Epithelial cell of prostate (primary cell): Measurements from ENCODE around the gene GRIN3A.

ENCODE experiments used
- DNase-seq: peaks from one replicate; pipeline ENCODE4 v3.0.0-alpha.2; 2011; ENCODE audit warnings: low read depth, low spot score
- H3K27ac ChIP-seq: fragments of 450-650 bp; 2 replicates; pipeline ENCODE4 v1.5.1; 2017; ENCODE audit warnings: mild to moderate bottlenecking

Gene GRIN3A

DNA sequence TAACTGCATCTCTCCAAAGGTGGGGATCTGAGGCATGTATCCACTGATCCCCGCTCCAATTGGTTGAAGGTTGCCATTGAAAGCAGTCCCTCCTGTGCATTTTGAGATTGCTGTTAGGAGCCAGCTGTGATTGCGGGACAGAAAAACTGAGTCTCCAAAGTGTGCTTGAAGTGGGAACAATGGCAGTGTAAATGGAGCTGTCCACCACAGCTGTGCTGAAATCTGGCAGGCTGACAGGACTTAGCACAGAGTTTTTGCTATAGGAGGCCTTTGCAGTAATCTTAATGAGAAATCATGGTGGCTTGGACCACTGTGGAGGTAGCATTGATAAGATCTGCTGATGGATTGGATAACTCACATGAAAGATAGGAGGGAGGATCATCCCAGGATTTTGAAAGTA is 201.5 kb downstream of the GRIN3A start:
- no peak for DNase-seq

DNA sequence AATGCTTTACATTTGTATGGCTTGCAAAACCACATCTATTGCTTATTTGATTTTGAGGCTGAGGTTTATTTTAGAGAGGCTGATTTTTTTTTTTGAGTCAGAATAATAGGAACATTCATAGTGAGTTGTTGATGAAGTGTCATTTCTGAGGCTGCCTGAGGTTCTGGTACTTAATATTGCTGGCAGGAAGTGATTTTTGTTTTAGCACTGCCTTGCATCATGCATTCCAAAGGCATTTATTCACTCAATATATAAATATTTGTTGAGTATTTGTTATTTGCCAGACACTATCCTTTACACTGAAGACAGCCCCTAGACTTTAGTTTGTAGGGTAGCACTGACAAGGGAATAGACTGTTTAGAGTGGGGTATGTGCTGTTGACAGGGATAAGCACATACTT is 202.1 kb downstream of the GRIN3A start:
- H3K27ac ChIP-seq, result peak overlapping the region; percentile 82
- no peak for DNase-seq

More for the DNA sequence above, 201.5 kb downstream of the GRIN3A start:
- H3K27ac ChIP-seq, result peak overlapping the region; percentile 82

DNA sequence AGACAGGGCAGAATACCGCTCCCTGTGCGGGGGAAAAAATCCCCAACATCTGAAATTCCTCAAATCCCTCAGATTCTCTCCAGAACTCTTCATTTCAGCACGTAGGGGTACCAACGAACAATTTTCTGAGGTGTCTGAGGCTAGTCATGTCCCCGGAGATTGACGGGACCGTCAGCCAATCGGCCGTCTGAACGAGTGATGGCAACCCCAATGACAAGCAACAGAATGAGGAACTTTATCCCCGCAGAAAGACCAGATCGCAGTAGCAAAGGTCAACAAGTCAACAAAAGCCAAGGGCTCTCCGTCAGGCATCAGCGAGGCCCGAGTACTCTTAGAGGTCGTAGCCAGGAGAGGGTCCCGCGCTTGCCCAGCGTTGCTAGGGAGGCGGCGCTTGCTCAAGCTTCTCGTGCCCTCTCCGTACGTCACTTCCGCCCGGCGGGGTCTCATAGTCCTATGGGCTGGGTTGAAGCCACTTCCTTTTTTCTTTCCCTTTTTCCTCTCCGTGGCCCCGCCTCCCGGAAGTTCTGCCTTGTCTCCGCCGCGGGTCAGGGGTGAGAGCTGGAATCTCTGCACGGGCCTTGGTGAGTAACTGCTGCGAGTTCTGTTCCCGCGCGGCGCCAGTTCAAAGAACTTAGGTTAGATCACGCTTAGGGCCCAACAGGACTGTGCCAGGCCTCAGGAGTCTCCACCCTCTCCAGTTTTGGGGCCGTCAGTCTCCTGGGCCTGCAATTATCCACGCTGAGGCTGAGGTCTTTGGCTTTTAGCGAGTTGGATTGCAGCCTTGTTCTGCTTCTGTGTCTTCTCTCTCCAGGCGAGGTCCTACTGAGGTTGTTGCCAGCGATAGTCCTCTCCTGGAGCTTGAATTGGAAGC is 204.9 kb downstream of the GRIN3A start, which contains the start of gene RNF20:
TSS of gene RNF20 (plus strand) at position 520 of the 871 bp plus-strand sequence. CDS start 1,571 bp downstream, outside the sequence.
- DNase-seq, result peak; percentile 91
- H3K27ac ChIP-seq, result peak within 1 kb of the TSS; percentile 82

DNA sequence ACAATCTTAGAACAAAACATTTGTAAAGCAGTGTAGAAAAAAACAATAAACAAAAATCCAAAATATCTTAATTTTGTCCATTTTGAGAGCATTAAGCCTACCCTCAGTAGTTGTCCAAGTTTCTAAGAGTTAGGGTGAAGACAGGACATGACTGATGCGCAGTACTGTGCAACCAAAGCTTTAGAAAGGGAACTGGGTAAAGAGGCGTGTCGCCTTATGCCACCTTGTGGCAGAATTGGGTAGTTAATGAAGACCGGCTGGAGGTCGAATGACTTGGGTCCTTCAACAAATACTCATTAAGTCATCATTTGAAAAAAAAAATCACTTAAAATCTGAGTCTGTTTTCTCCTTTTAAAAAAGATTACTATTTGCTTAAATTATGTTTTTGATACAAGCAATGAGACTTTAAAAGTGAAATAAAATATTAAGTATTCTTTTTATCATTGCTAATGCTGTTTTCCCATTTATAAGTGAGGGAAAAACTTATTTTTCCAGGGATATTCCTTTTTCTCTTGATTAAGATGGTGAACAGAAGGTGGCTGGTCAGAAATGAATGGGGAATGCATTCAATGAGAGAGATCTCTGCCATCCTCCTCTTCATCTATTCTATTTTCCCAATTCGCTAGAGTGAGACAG is 208.3 kb downstream of the GRIN3A start:
- H3K27ac ChIP-seq, result no peak overlapping the region
- DNase-seq, result no peak

DNA sequence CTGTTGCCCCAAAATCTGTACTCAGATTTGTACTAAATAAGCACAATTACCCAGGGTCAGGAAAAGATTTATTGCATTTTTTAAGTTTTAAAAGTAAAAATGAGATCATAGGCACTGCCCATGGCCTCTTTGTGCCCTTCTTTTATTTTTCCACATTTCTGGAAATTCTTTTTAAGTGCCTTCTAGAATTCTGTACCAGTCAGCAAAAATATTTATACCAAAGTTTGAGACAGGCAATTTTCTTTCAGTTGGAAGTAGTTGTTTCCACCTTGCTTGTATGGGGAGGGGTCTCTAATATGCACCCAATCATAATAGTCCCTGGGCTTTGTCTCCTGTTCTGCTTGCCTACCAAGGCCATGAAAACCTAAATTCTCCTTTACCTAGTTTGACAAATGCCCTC is 210.4 kb downstream of the GRIN3A start:
- no peak for DNase-seq
- no peak overlapping the region for H3K27ac ChIP-seq

DNA sequence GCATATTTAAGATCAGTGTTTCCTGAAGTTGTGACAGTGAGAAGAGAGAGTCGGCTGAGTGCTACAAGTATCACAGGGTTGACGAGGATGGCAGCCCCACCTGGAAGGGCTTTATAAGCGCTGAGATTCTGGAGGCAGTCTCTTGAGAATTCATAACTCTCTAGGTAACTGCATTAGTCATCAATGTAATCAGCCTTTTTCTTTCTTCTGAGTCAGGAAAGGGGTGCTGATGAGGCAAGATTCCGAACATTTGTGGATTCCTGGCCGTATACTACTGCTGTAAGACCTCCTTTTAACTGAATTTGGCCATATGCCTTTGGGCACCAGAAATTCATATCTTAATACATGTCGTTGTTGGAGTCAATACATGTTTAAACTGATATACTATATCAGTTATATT is 211.4 kb downstream of the GRIN3A start:
- no peak for DNase-seq
- H3K27ac ChIP-seq, result no peak overlapping the region

DNA sequence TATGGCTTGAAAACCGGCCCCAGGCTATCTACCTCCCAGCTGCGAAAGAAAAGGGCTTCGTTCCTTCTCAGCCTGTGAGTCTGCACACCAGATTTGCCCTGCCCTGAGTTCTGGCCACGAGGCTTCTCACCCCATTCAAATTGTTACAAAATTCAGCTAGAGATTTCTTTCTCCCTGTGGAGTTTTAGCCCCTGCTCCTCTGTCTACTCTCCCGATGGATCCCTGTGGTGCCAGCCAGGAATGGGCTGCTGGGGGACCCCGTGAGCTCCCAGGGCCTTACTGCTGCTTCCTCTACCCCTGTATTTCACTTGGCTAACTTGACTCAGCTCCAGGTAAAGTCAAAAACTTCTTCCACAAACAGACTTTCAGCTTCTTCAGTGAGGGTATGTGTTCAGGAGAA is 214.1 kb downstream of the GRIN3A start:
- DNase-seq, result no peak
- H3K27ac ChIP-seq, result no peak overlapping the region
